HepG2 (cell line): ENCODE results near the gene MEGF6. TPM values are rescaled to one million over a fixed set of nuclear protein-coding genes. Genes with fewer than 3 reads are reported as not detected.

ENCODE experiments used
- AKNA ChIP-seq: sonication (generic); formaldehyde crosslinking; IDR thresholded peaks from 2 replicates; pipeline ENCODE4 v1.4.0; 2020; ENCODE audit warnings: missing genetic modification reagents, borderline replicate concordance
- ELF4 ChIP-seq: sonication (generic); formaldehyde crosslinking; IDR thresholded peaks from 2 replicates; pipeline ENCODE4 v1.5.0; 2020; ENCODE audit warnings: missing genetic modification reagents, mild to moderate bottlenecking, moderate library complexity, borderline replicate concordance
- HIVEP1 ChIP-seq: sonication (generic); formaldehyde crosslinking; IDR thresholded peaks from 2 replicates; pipeline ENCODE4 v1.4.0; 2020; ENCODE audit warnings: mild to moderate bottlenecking, missing genetic modification reagents
- IRX3 ChIP-seq: sonication (generic); formaldehyde crosslinking; IDR thresholded peaks from 2 replicates; pipeline ENCODE4 v1.8.1; 2023; ENCODE audit warnings: mild to moderate bottlenecking, low read depth, missing genetic modification reagents, borderline replicate concordance
- KLF9 ChIP-seq: IDR thresholded peaks from 2 replicates; pipeline ENCODE4 v1.6.1; 2016; ENCODE audit warnings: low read depth
- NR2F1 ChIP-seq, 2 experiments: fragments of 450-650 bp in 1 of 2; formaldehyde crosslinking in 1 of 2; IDR thresholded peaks; 2 replicates each; pipeline versions ENCODE4 v1.5.0 to v1.6.1; 2016 to 2020; ENCODE audit warnings: mild to moderate bottlenecking in 1 of 2, missing compliant biosample characterization in 1 of 2, missing genetic modification reagents in 1 of 2, moderate library complexity in 1 of 2
- RFXANK ChIP-seq: IDR thresholded peaks from 2 replicates; pipeline ENCODE4 v1.6.1; 2016
- RORA ChIP-seq: sonication (generic); formaldehyde crosslinking; IDR thresholded peaks from 2 replicates; pipeline ENCODE4 v1.5.0; 2020; ENCODE audit warnings: mild to moderate bottlenecking, missing genetic modification reagents, moderate library complexity
- SMAD3 ChIP-seq: sonication (generic); formaldehyde crosslinking; IDR thresholded peaks from 2 replicates; pipeline ENCODE4 v1.4.0; 2020; ENCODE audit warnings: missing genetic modification reagents
- TAF1 ChIP-seq: sonication (generic); formaldehyde crosslinking; IDR thresholded peaks from 2 replicates; pipeline ENCODE4 v1.4.0; 2020; ENCODE audit warnings: missing genetic modification reagents
- TFAP4 ChIP-seq: sonication (generic); IDR thresholded peaks from 2 replicates; pipeline ENCODE4 v1.6.1; 2016; ENCODE audit warnings: low read depth, borderline replicate concordance
- TSC22D2 ChIP-seq: sonication (generic); formaldehyde crosslinking; IDR thresholded peaks from 2 replicates; pipeline ENCODE4 v1.5.1; 2020; ENCODE audit warnings: missing genetic modification reagents, mild to moderate bottlenecking, borderline replicate concordance
- ZMAT3 ChIP-seq: sonication (generic); formaldehyde crosslinking; conservative IDR thresholded peaks from 2 replicates; pipeline ENCODE4 v1.7.0; 2021; ENCODE audit warnings: missing genetic modification reagents
- ZMYM4 ChIP-seq: sonication (generic); formaldehyde crosslinking; IDR thresholded peaks from 2 replicates; pipeline ENCODE4 v1.8.1; 2023; ENCODE audit warnings: mild to moderate bottlenecking, missing genetic modification reagents
- ZNF180 ChIP-seq: sonication (generic); formaldehyde crosslinking; IDR thresholded peaks from 2 replicates; pipeline ENCODE4 v1.4.0; 2020; ENCODE audit warnings: low read depth, missing genetic modification reagents, borderline replicate concordance
- ZNF253 ChIP-seq: sonication (generic); formaldehyde crosslinking; IDR thresholded peaks from 2 replicates; pipeline ENCODE4 v1.8.0; 2022; ENCODE audit warnings: mild to moderate bottlenecking, missing genetic modification reagents, borderline replicate concordance
- ZNF3 ChIP-seq: IDR thresholded peaks from 2 replicates; pipeline ENCODE4 v1.7.0; 2017; ENCODE audit warnings: inconsistent platforms
- ZNF335 ChIP-seq: sonication (generic); formaldehyde crosslinking; IDR thresholded peaks from 2 replicates; pipeline ENCODE4 v1.4.0; 2020; ENCODE audit warnings: missing genetic modification reagents
- ZNF605 ChIP-seq: sonication (generic); formaldehyde crosslinking; IDR thresholded peaks from 2 replicates; pipeline ENCODE4 v1.8.0; 2022; ENCODE audit warnings: mild to moderate bottlenecking, missing genetic modification reagents
- ZNF615 ChIP-seq: sonication (generic); formaldehyde crosslinking; IDR thresholded peaks from 2 replicates; pipeline ENCODE4 v1.5.0; 2020; ENCODE audit warnings: mild to moderate bottlenecking, missing genetic modification reagents, borderline replicate concordance
- ZNF761 ChIP-seq: sonication (generic); formaldehyde crosslinking; conservative IDR thresholded peaks from 2 replicates; pipeline ENCODE4 v1.4.0; 2020; ENCODE audit warnings: mild to moderate bottlenecking, missing genetic modification reagents
- ZNF788 ChIP-seq: sonication (generic); formaldehyde crosslinking; IDR thresholded peaks from 2 replicates; pipeline ENCODE4 v1.5.0; 2020; ENCODE audit warnings: mild to moderate bottlenecking, missing genetic modification reagents, borderline replicate concordance
- ZSCAN25 ChIP-seq: sonication (generic); formaldehyde crosslinking; IDR thresholded peaks from 2 replicates; pipeline ENCODE4 v1.8.0; 2022; ENCODE audit warnings: mild to moderate bottlenecking, missing genetic modification reagents
- polyA plus RNA-seq, 8 experiments: library from polyadenylated mRNA; depleted of rRNA in 3 of 8; stranded (reverse) in 7 of 8; unstranded in 1 of 8; fragments of >200 nt; fragmentation: Illumina TruSeq in 4 of 8; extraction: Trizol in 4 of 8; gene quantifications; 2 replicates each; pipeline versions ENCODE4 v1.2.1 to v1.2.3, GENCODE V29; 2011 to 2016; ENCODE audit warnings: low read depth in 4 of 8, missing spikeins in 1 of 8, mixed read lengths in 1 of 8; ENCODE audit not compliant: insufficient read depth in 1 of 8
- total RNA-seq, 5 experiments: library from RNA; depleted of rRNA; stranded (reverse); fragments of >200 nt; fragmentation: Illumina TruSeq; extraction: Trizol; gene quantifications; 2 replicates each; pipeline ENCODE4 v1.2.3, GENCODE V29; 2016; ENCODE audit warnings: low read depth in 1 of 5
- TF ChIP-seq, protein P1 (sequence below): sonication (generic); formaldehyde crosslinking; IDR thresholded peaks from 2 replicates; pipeline ENCODE4 v1.4.0; 2020; ENCODE audit warnings: mild to moderate bottlenecking, missing genetic modification reagents

Gene MEGF6
- total and polyA plus RNA-seq, 2 of the 13 experiments (the other 11 are each of a cell fraction or from before 2014, with no cell fraction given): 1.9 TPM

- peak; percentile 60; the same call in 1 of the 2 replicates for TF ChIP-seq ZSCAN25
- TF ChIP-seq ZNF180: no peak
- TF ChIP-seq TAF1 (CRISPR knock-in tag): no peak
- no peak for TF ChIP-seq ZNF605
- TF ChIP-seq AKNA (CRISPR knock-in tag): no peak
- peak; percentile 29; the same call in 1 of the 2 replicates for TF ChIP-seq TFAP4
- no peak for TF ChIP-seq ELF4
- no peak for TF ChIP-seq TSC22D2
- no peak for TF ChIP-seq ZNF253 (CRISPR knock-in tag)
- TF ChIP-seq ZNF3 (CRISPR knock-in tag): no peak
- TF ChIP-seq KLF9: no peak
- no peak for TF ChIP-seq HIVEP1 (CRISPR knock-in tag)
- TF ChIP-seq ZNF335 (CRISPR knock-in tag): no peak
- TF ChIP-seq SMAD3: no peak
- TF ChIP-seq, protein P1, sequence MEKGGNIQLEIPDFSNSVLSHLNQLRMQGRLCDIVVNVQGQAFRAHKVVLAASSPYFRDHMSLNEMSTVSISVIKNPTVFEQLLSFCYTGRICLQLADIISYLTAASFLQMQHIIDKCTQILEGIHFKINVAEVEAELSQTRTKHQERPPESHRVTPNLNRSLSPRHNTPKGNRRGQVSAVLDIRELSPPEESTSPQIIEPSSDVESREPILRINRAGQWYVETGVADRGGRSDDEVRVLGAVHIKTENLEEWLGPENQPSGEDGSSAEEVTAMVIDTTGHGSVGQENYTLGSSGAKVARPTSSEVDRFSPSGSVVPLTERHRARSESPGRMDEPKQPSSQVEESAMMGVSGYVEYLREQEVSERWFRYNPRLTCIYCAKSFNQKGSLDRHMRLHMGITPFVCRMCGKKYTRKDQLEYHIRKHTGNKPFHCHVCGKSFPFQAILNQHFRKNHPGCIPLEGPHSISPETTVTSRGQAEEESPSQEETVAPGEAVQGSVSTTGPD (CRISPR knock-in tag): no peak
- TF ChIP-seq ZMAT3 (CRISPR knock-in tag): no peak
- no peak for TF ChIP-seq IRX3
- TF ChIP-seq ZNF615 (CRISPR knock-in tag): no peak
- no peak for TF ChIP-seq NR2F1 (CRISPR knock-in tag; IDR thresholded peaks at IDR 0.05)
- no peak for TF ChIP-seq RFXANK
- no peak for TF ChIP-seq RORA (CRISPR knock-in tag)
- no peak for TF ChIP-seq ZNF761 (CRISPR knock-in tag)
- TF ChIP-seq ZNF788 (CRISPR knock-in tag): peak; percentile 78; the same call in 1 of the 2 replicates
- TF ChIP-seq ZMYM4 (CRISPR knock-in tag): no peak
These were observed 153.1 kb downstream of the MEGF6 start (continued) for GRCh38 chr1:3457910-3458883.
